NCI-H1436 treated with DMSO at 0.1 percent for 48 hours (cell line): ENCODE data around the gene EXD1.
"Not testable (repeated sequence)": the region's sequence is repeated elsewhere in the genome, so short reads cannot be mapped to it uniquely, and the experiment has no call there.

Experiments used
- DNase-seq: peaks from one replicate; lab custom pipeline; 2025; lab: John Stamatoyannopoulos, UW

Gene EXD1, protein sequence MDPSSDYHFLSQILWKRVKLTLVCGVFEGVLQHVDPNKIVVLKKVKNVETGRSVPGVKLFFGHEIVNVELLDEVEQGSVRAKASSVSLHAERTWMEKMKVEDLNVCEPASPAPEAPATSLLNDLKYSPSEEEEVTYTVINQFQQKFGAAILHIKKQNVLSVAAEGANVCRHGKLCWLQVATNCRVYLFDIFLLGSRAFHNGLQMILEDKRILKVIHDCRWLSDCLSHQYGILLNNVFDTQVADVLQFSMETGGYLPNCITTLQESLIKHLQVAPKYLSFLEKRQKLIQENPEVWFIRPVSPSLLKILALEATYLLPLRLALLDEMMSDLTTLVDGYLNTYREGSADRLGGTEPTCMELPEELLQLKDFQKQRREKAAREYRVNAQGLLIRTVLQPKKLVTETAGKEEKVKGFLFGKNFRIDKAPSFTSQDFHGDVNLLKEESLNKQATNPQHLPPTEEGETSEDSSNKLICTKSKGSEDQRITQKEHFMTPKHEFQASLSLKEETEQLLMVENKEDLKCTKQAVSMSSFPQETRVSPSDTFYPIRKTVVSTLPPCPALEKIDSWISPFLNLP

GRCh38 chr15:41230650-41231421 lies at the start of gene EXD1, which contains the start of gene CHP1:
TSS of gene EXD1 (minus strand) at chr15:41230757. CDS start at chr15:41226575, 4,182 bp downstream.
TSS of gene CHP1 (plus strand) at chr15:41231268. CDS start at chr15:41231383, 115 bp downstream.
- DNase-seq, result peak; percentile 87

DNA sequence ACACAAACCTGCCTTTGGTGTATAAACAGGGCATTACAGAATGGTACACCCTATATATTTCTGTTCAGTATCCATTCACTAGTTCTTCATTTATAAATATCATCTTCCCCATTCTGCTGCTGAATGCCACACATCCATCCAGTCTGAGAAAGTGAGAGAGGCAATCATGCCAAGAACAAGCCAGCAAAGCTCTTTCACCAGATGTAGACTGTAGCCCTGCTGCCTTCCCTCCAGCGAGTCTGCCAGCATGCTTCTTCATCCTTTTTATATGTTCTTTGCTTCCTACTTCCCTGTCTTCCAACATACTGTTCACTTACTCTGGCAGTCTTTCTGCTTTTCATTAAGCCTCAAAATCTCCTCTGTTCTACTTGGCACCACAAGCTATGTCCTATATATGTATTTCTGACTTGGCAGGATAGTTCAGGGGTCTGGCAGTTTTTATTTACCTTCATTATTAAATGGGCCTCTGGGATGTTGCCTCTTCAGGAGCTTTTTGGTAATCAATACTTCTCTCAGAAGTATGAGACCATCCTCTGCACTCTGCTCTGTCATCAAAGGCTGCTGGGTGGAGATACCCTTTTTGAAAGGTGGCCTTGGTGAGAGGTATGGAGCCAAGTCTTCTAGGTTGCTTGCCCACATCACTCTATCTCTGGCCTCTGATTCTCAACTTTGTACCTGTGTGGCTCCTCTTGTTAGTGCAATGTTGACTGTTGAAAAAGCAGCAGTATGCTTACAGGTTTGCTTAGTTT lies 49.2 kb upstream of the EXD1 start:
- no peak for DNase-seq

DNA sequence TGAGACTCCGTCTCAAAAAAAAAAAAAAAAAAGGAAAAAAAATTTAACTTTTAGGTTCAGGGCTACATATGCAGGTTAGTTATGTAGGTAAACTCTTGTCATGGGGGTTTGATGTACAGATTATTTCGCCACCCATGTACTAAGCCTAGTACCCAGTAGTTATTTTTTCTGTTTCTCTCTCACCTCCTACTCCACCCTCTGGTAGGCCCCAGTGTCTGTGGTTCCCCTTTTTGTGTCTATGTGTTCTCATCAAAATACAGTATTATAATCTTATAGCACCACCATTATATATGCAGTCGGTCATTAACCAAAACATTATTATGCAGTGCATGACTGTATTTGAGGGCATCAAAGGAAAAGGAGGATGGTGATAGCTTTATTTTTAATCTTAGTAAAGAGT lies 47.8 kb upstream of the EXD1 start:
- no peak for DNase-seq

DNA sequence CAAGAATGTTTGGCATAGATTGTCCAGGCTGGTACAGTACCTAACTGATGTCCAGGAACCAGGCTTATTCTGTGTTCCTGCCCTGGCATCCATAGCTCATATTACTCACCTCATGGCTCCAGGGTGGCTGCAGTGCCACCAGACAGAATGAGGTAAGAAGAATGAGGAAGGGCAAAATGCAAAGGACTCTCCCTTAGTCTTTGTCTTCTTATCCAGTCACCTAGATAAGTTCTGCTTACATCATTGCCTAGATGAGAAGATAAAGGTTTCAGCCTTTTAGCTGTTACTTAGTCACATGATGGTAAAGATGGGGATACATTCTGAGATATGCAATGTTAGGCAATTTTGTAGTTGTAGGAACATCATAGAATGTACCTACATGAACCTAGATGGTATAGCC lies 46.3 kb upstream of the EXD1 start:
- no peak for DNase-seq

DNA sequence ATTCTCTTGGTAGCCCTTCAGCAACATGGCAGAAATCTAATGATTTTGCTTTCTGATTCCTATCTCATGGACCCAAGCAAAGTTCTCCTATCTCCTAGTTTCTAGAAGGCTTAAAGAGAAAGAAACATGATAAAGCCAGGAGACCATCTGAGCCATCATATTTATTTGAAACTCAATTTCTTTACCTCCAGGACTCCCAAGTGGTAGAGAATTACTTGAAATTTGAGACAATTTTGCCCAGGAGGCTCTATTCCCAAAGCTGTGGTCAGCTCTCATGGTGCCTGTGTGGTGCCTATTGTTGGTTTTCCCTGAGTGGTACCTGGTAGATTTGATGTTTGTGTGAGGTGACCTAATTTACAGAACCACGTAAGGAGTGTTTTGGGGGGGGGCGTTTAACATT lies 39.3 kb upstream of the EXD1 start:
- no peak for DNase-seq

- DNase-seq, result no peak
Observed at GRCh38 chr15:41263891-41264351, 33.4 kb upstream of the EXD1 start.

DNA sequence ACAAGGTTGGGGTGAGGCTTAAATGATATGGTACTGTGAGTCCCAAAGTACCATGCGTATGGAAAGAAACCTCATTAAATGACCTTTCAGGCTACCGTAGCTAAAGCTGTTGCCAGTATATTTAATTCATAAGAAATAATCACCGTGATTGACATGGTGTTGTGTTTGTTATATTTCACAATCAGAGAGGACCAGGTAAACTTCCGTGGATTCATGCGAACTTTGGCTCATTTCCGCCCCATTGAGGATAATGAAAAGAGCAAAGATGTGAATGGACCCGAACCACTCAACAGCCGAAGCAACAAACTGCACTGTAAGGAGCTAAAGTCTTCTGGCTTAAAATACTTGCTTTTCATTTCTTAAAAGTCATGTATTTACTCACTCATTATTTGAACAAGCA lies 32.0 kb upstream of the EXD1 start:
- DNase-seq, result no peak

DNA sequence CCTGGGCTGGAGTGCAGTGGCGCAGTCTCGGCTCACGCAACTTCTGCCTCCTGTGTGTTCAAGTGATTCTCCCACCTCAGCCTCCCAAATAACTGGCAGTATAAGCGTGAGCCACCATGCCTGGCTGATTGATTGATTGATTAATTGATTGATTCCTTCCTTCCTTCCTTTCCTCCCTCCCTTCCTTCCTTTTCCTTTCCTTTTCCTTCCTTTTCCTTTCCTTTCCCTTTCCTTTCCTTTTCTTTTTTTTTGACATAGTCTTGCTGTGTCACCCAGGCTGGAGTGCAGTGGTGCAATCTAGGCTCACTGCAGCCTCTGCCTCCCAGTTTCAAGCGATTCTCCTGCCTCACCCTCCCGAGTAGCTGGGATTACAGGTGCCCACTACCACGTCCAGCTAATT lies 30.4 kb upstream of the EXD1 start:
- DNase-seq, result not testable (repeated sequence)

GRCh38 chr15:41259546-41260189 lies 29.1 kb upstream of the EXD1 start:
- DNase-seq, result no peak

DNA sequence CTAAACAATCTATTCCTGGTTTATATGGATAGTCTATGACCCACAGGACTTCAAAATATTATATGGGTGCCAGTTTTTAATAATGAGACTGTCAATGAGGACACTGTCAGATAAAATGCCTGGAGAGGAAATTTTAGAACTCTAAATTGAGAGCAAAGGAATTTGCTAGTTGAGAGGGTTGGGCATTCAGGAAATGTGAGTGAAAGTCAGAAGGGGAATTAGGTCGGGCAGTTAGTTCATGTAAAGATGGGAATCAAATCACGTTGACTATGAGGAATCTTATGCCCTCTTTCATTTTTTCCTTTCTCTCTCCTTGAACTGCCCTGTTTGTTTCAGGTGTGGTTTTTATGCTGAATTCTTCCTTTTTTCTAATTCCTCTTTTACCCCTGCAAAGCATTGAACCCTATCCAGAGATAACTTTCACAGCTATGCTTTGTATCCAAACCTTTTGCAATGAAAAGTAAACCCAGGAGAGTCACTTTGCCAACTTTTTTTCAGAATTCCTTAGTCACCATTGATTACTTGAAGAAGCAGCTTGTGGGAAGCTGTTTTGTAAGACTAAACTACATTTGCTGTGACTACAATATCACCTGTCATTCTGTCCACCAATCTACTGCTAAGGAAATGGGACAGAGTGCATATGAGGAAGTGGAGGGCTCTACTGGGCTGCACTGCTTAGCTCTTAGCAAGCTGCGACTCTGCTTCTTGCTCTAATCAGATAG lies 28.4 kb upstream of the EXD1 start:
- DNase-seq, result no peak

GRCh38 chr15:41256577-41257038 lies 26.1 kb upstream of the EXD1 start:
- no peak for DNase-seq

DNA sequence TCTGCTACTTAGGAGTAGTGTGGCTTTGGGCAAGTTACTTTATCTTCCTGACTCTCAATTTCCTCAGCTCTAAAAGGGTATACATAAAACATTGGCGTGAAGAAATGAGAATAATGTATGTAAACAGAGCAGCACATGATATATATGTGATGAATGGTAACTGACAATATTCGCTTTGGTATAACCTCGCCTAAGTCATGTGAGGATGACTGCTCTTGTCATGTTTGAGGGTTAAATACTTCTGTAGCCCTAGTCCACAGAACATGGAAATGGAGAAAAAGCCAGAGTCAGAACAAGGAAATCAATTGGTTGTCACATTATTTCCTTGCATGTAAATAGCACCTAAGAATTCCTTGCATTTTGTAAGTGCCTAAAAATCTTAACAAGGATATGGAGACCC lies 25.5 kb upstream of the EXD1 start:
- DNase-seq, result no peak

- no peak for DNase-seq
Observed at GRCh38 chr15:41254560-41254959, 24.0 kb upstream of the EXD1 start.

DNA sequence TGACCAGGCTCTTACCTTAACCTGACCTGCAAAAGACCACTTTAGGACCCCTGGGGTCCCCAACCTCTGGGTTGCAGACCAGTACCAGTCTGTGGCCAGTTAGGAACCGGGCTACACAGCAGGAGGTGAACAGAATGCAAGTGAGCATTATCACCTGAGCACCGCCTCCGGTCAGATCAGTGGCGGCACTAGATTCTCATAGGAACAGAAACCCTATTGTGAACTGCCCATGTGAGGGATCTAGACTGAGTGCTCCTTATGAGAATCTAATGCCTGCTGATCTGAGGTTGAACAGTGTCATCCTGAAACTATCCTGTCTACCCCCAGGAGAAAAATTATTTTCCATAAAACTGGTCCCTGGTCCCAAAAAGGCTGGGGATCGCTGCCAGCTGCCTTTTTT lies 20.9 kb upstream of the EXD1 start:
- no peak for DNase-seq

GRCh38 chr15:41250745-41251144 lies 20.2 kb upstream of the EXD1 start:
- not testable (repeated sequence) for DNase-seq

GRCh38 chr15:41241221-41241964 lies 10.8 kb upstream of the EXD1 start:
- peak; percentile 43 for DNase-seq

DNA sequence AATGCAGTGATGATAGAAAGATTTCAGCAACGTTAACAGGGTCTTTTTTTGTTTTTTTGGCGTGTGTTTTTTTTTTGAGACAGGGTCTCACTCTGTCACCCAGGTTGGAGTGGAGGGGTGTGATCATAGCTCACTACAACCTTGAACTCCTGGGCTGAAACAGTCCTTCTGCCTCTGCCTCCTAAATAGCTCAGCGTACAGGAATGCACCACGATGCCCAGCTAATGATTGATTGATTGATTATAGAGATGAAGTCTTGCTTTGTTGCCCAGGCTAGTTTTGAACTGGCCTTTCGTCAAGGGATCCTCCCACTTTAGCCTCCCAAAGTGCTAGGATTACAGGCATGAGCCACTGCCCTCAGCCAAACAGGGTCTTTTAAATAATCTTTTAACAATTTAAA lies 7.5 kb upstream of the EXD1 start:
- no peak for DNase-seq

DNA sequence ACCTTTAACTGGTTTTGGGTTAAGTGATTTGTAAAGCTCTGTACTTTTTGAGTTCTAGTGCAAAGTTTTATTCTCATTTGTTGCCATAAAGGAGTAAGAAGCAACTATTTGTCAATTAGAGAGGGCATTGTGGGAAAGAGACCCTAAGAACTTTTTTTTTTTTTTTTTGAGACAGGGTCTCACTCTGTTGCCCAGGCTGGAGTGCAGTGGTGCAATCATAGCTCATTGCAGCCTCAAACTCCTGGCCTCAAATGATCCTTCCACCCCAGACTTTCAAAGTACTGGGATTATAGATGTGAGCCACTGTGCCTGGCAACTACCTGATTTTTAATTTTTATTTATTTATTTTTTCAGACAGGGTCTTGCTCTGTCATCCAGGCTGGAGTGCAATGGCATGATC lies 5.4 kb upstream of the EXD1 start:
- DNase-seq, result no peak

DNA sequence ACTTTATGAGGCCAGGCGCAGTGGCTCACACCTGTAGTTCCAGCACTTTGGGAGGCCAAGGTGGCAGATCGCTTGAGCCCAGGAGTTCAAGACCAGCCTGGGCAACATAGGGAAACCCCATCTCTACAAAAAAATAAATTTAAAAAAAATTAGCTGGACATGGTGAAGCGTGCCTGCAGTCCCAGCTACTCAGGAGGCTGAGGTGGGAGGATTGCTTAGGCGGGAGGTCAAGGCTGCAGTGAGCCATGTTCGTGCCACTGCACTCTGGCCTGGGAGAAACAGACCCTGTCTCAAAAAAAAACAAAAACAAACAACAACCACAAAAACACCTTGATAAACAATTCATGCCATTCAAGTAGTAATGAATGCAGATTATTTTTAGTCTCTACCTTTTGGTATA lies 4.7 kb upstream of the EXD1 start:
- not testable (repeated sequence) for DNase-seq

DNA sequence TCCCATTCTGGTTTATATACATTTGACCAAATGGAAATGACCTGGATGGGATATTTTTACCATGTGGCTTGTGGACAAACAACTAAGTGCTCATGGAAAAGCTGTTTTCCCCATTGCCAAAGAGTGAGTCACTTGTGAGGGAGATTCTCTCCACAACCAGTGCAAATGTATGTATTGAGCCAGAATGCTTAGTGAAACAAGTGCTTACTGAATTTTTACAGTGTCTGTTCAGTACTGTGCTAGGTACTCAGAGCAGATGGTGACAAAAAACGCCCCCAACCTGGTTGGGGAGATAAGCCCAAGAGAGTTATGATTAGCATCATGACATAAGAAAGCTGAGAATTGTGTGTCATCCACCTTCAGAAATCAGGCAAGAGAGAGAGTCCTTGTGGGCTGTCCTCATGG lies 2.8 kb upstream of the EXD1 start:
- no peak for DNase-seq
